Kidney capillary endothelial cell (primary cell): ENCODE results near the gene TTC12.
"Not testable (repeated sequence)": the region's sequence is repeated elsewhere in the genome, so short reads cannot be mapped to it uniquely, and the experiment has no call there.

Source experiments
- DNase-seq: peaks from one replicate; pipeline ENCODE4 v3.0.0-alpha.2; 2018; ENCODE audit warnings: low spot score

The TTC12 gene

DNA sequence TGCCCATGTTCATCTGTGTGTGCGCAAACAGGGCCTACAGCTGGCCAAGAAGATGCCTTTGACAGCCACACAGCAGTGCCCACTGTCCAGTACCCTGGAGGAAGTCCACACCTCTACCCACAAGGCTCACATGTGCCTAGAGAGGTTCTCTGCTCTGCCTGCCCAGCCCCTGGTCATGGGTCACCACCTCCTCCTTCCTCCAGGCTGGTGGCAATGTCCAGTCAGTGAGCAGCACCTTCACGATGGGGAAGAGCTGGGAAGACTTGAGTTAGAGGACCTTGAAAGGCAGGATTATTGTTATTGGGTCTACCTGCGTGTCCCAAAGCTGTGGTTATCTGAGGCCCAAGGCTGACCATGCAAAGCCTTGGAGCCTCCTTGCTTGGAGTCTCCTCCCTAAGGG is 28.4 kb upstream of the TTC12 start:
- no peak for DNase-seq

DNA sequence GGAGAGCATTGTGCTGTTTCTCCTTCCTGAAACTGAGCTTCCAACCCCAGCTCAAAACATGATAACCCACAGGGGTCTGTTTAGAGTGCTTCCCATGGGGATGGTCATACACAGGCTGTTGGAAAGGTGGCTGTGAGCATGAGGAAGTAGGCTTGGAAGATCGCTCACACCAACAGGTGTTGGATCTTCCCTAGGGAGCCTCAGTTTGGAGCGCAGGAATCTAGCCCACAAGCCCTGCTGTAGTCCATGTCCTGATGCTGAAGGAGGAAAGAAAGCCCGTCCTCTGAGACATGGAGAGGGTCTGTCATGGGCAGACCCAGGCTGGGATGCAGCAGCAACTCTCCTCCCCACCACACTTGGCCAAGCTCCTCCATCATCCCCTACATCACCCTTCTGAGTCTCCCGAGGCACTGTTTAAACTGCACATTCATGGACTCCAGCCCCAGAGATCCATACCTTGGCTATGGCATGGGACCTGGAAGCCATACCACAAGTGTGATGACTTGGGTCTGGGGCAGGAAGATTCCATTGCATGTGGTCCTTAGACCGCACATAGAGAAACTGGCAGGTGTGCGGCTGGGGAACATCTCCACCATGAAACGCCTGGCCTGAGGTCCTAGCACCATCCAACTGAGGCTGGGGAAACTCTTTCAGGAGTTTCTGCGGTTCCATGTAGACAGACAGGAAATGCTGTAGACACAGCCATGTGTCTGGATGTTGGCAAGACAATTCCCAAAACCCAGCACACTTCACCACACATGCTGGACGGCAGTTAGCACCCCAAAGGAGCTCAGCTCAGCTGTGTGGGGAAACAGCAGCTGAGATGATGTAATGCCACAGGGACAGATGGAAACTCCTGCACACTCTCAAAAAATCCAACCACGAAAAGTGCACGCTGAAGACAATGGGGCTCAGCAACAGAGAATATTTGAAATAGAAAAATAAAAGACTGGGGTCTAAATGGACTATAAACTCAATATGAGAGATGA is 27.6 kb upstream of the TTC12 start:
- DNase-seq = no peak

DNA sequence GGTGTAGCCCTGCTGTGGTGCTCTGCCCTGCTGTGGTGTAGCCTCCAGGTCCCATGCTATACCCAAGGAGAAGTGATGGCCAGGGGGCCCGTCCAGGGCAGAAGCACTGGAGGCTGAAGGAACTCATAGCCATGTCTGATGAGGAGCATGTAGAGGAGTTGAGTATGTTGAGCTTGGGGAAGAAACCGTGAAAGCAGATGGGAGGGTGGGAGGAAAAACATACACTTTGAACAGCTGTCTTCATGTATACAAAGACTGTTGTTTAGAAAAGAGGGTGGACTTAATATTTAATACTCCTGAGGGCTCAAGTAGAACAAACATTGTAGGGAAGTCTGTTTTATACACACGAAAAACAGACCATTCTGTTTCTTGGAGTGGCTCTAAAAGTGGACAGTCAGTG is 26.6 kb upstream of the TTC12 start:
- no peak for DNase-seq

DNA sequence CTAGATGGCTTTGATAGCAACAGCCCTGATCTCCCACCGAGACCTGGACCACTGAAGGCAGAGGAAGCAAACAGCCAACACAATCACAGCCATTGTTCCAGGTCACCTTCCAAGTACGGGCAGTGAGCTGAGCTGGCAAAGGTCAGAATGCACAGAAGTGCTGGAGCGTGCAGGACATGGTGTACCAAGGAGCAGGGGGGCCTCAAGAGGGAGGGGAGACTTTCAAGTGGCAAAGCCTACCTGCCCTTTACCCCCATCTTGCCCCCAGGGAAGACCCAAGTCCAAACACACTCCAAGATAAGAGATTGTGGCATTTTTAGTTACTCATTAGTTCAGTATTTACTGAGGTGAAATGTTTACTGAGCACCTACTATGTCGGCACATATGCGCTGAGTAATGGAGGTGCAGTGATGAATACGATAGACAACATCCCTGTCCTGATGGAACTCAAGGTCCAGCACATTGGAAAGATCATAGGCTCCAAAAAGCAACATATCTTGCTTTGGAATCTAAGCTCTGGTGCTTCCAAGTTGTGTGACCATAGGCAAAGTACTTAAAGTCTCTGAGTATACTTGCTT is 26.0 kb upstream of the TTC12 start:
- no peak for DNase-seq

DNA sequence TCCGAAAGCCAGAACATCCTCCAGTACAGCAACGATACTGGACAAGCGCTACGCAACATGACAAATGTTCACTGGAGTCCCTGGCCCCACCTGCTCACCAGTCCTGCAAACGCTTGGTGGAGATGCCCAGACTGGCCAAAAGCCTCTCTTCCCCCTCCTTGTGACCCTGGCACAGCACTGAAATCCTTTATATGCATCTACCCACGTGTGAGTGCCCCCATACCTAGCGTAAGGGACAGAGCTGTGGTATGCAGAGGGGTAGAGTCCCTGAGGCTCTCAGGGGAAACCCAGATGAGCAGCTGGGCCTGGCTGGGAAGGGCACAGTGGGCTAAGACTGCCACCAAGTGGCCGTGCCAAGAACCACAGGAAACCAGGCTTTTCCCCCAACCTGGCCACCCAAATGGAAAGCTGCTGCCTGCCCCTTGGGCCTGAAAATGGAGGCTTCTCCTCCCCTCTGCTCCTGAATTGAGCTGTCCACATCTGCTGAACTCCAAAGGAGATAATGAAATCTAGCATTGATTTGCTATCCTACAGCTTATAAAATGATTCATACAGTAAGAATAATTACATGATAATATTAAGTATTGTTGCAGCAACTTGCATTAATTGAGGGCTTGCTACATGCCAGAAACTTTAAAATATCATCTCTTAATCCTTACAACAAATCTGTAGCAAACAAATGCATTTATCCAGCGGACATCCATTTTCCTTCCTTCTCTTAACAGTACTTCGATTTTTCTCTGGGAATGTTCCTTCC is 24.8 kb upstream of the TTC12 start:
- DNase-seq = peak; percentile 53

DNA sequence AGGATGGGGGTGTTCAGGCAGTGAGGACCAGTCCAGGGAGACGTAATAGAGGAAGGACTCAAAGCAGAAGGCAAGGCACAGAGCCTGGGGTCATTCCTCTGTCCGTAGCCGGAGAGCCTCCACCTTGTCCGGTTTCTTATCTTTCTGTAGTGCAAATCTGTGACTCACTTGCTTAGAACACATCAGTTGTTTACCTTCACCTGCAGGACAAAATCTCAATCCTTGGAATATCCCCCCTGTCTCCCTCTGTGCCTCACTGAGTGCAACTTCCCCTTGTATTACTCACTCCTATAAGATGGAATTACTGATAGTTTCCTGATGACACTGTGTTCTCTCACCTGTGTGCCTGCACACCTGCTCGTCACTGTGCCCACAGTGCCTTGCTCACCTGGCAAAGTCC is 20.4 kb upstream of the TTC12 start:
- no peak for DNase-seq

DNA sequence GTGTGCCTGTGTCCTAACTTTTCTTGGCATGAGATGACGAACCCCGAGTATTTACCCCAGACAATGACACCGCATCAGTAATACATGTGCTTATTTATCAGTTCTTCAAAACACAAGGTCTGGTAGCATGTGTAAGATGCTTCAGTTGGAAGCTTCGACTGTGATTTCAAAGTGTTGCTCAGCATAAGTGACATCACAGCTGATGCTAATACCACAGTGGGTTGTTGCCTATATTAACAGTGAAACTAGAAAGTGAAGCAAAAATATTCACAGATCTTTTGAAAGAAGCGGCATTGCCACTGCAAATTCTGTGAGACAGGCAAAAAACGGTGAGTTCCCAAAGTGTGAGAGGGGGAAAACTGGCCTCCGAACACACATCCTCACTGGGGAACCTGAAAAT is 18.4 kb upstream of the TTC12 start:
- DNase-seq = no peak

DNA sequence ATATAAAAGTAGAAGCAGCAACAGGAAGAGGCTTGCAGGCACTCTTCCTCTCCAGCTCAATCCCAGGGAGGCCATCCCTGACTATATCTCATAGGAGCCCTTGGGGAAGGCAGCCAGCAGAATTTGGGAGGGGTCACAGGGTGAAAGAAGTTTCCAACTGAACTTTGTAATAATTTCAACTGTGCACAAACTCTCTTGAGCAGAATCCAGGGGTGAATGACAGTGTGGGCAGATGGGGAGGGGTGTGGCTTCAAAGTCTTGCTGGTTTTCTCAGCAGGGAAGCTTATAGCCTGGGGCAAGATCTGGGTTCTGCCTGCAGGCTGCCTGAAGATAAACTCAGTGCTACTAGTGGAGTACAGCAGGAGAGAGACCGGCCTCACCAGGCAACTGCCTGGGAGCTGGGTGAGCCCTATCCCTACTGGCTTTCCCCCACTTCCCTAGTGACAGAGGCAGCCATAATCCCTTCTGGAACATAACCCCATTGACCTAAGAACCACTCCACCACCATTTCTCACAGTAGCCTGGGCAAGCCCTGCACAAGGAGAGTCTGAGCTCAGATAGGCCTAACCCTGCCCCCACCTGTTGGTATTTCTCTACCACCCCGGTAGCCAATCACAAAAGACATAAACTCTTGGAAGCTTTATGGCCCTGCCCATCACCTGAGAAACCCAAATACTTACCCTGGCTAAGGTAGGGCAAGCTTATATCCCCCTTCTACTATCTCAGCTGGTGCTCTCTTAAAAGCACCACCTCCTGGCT is 17.8 kb upstream of the TTC12 start:
- no peak for DNase-seq

DNA sequence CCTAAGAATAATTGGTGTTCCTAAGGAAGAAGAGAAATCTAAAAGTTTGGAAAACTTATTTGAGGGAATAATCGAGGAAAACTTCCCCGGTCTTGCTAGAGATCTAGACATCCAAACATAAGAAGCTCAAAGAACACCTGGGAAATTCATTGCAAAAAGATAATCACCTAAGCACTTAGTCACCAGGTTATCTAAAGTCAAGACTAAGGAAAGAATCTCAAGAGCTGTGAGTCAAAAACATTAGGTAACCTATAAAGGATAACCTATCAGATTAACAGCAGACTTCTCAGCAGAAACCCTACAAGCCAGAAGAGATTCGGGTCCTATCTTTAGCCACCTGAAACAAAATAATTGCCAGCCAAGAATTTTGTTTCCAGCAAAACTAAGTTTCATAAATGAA is 15.9 kb upstream of the TTC12 start:
- DNase-seq = not testable (repeated sequence)

DNA sequence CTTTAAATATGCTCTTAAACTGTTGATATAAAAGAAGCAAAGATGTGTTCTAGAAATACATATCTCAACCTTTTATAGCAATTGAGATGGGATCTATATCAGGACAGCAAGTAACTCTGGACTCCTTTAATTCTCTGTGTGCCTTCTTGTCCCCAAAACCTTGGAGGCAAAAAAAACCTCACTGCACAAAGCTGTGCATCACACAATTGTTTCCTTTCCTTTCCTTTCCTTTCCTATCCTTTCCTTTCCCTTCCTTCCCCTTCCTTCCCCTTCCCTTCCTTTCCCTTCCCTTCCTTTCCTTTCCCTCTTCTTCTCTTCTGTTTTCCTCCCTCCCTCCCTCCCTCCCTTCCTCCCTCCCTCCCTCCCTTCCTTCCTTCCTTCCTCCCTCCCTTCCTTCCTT is 9.5 kb upstream of the TTC12 start:
- no peak for DNase-seq

DNA sequence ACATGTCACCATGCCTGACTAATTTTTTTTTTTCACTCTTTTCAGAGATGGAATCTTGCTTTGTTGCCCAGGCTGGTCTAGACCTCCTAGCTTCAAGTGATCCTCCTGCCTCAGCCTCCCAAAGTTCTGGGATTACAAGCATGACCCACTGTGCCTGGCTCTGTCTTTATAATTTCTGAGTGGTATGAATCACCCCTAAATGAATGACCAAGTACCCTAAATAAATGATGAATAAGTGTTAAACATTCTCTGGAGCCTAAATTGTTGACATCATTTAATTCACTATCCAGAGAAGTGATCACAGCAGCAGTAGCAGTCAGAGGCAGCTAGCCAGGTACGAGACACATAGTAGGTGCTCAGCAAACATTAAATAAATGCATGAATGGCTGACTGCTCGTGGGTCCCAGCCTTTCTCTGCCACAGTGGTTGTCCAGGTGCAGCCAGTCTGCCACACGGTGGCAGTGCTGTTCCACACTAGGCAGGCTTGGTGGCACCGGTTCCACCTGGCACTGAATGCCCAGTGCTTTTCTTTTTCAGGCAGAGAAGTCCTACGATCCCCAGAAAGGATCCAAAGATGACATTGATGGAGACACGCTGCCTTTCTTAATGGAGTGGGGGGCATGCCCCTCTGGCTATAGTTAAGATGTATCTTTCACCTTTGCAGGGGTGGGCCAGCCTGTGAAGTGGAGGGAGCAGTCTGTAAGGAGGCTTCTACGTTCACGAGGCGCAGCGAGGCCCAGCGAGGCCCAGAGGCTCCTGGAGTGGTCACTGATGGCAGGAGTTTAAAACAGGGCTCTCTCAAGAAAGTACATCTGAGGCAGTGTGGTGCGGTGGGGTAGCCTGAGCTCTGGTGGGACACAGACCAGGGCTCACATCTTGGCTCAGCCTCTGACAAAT is 8.7 kb upstream of the TTC12 start:
- peak; percentile 76 for DNase-seq

DNA sequence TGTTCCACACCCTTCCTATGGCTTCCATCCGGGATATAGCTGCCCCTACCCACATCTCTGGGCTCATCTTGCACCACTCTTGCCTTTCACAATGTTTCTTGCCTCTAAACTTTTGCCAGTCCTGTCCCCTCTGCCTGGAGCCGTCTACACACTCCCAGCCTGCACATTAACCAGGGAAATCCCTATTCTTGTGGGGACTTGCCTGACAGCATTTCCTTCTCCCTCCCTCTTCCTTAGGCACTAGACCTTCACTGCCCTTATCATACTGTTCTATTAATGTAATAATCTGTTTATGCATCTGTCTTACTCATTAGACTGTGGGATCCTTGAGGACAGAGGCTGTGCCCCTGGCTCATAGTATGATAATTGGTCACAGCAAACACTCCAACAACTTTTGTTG is 5.8 kb upstream of the TTC12 start:
- no peak for DNase-seq

DNA sequence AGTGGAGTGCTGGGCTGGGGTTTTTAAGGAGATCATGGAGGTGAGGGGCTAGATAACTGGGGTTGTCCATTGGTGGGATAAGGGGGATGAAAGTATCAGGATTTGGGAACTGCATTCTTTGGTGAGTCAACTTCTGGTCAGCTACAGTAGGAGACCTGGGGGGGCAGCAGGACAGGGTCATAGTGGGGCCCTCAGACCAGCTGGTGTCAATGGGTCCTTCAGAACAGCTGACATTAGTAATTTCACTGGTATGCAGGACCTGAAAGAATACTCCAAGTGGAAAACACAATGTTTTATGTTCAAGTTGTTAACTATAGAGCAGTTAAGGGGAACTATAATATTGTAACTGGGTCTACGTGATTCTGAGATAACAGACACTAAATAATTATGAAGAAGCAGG is 2.8 kb upstream of the TTC12 start:
- no peak for DNase-seq

DNA sequence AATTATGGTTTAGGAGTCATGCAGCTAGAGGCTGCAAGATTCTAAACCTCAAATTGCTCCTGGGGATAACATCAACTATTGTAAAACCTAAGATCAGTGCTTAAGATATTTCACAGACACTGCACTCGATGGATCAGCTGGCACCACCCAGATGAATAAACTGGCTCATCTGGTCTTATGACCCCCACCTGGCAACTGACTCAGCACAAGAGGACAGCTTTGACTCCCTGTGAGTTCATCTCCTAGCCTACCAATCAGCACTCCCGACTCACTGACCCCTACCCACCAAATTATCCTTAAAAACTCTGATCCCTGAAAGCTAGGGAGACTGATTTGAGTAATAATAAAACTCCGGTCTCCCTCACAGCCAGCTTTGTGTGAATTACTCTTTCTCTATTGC is 782 bp upstream of the TTC12 start:
- DNase-seq = no peak

DNA sequence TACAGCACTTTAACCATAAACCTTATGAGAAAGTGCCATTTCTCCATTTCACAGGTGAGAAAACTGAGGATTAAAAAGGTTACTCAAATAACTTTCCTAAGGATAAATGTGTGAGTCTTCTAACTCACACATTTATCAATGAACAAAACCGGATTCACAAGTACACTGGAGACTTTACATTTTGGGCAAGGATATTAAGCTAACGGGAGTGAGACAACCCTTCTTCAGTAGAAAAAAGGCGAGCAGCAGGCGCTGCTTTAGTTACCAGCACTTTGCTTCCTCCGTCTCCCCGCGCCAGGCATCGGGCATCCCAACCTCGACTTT is 356 bp upstream of the TTC12 start:
- no peak for DNase-seq

DNA sequence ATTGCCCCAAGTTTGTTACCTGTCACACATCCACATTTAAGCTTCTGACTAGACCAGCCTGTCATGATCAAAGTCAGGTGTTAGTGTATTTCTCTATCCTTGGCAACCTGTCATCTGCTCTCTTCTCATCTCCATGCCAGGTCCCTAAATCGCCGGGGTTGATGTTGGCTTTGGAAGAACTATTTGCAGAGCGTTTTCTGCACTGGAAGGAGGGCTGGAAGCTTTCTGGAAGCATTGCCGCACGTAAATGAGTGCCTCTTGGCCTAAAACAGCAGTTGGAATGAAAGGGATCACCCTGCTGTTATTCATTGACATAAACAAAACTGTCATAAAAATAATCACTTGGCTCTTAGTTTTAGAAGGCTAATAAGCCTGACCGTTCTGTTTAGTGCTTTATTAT is 1.4 kb downstream of the TTC12 start:
- no peak for DNase-seq

DNA sequence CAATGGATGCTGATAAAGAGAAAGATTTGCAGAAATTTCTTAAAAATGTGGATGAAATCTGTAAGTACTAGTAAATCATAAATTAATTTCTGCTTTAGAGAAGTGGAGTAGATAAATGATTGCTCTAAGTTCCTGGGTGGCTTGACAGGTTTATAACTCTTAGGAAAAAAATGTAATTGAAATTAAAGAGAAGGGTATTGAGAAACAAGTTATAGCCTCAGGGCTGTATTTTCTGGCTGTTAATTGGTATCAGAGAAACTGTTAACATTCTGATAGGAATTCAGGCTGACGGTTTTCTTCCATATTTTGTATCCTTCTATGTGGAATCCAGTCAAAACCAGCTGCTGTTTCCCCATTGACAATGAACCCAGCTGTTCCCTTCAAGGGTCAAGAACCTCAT is 1.9 kb downstream of the TTC12 start:
- DNase-seq = no peak

DNA sequence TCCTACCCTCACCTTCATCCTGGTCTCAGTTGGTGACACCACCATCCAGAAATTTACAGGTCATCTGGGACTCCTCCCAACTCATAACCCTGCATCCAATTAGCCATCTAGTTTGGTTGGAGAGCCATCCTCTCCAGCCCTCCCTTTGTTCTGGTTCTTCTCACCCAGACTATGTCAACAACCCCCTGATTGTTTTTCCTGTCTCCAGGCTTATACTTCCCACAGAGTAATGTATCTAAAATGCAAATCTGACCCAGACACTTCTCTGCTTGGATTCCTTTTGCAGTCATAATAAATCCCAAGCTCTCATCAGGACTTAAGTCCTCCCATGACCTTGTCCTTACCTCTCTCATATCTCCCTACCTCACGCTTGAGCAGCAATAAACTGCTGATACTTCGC is 3.0 kb downstream of the TTC12 start:
- DNase-seq = no peak

DNA sequence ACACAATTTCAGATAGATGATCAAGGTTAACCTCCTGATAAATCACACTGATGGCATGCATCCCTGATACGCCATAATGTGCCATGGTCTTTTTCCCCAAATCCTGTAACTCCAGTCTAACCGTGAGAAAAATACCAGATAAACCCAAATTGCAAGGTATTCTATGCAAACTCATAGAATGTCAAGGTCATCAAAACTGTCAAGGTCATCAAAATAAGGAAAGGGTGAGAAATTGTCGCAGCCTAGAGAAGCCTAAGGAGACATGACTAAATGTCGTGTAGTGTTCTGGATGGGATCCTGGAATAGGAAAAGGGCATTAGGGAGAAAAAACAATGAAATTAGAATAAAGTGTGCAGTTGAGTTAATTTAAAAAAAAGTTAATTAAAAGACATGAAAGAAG is 4.7 kb downstream of the TTC12 start:
- DNase-seq = no peak

DNA sequence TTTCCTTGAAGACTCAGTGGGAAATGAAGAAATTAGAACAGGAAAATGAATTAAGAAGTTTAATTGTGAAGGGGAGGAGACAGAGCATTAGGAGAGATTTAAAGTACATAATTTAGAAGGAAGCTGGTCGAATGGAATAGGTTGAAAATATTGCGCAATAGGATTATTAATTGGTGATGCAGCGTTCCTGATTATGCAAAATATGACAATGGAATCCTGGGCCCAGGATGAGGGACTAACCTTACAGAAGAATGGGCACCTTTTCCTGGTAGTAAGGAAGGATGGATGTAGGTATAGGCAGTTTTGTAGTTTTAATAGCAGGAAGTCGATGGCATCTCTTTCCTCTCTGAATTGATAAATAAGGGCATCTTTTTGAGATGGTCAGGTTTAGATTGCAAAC is 7.8 kb downstream of the TTC12 start:
- no peak for DNase-seq

DNA sequence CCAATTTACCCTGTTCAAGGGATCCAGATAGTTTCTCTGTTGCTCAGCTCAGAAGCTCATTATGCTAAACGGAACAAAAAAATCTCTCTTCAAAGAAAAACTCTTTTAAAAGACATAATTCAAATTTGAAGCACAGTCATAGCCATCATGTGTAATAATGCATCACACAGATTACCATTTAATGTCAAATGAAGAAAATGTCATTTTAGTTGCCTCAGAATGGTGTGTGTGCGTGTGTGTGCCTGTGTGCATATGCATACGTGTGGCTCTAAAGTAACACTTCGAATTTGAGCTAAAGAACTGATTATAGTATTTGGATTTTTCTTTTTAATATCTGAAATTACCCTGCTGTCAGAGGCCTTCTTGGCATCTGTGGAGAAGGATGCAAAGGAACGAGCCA is 9.9 kb downstream of the TTC12 start:
- no peak for DNase-seq
